OCI-LY1 (cell line): ENCODE results near the gene PRRC2B.
"Not testable (repeated sequence)": the region's sequence is repeated elsewhere in the genome, so short reads cannot be mapped to it uniquely, and the experiment has no call there.

Source experiments
- H2AFZ ChIP-seq: fragments of 200-600 bp; sonication (generic), shearing (Covaris generic); 2 replicates; pipeline ENCODE4 v1.6.0; 2014; ENCODE audit warnings: antibody characterized with exemption, mild to moderate bottlenecking, low read length
- H3F3A ChIP-seq: fragments of 200-600 bp; sonication (generic), shearing (Covaris generic); 2 replicates; pipeline ENCODE4 v1.6.0; 2014; ENCODE audit warnings: mild to moderate bottlenecking, antibody characterized with exemption, low read length, moderate library complexity; ENCODE audit not compliant: insufficient read depth
- H3K27ac ChIP-seq: fragments of 200-600 bp; sonication (generic); 2 replicates; pipeline ENCODE4 v1.5.1; 2014; ENCODE audit warnings: low read length, mixed run types, mild to moderate bottlenecking, low read depth; ENCODE audit not compliant: poor library complexity, severe bottlenecking
- H3K27me3 ChIP-seq: fragments of 200-600 bp; sonication (generic); 2 replicates; pipeline ENCODE4 v1.6.0; 2014; ENCODE audit warnings: antibody characterized with exemption, mild to moderate bottlenecking, low read length, moderate library complexity; ENCODE audit not compliant: insufficient read depth
- H3K36me3 ChIP-seq: fragments of 200-600 bp; sonication (generic); 2 replicates; pipeline ENCODE4 v1.6.1; 2014; ENCODE audit warnings: mild to moderate bottlenecking, antibody characterized with exemption, low read length, moderate library complexity, mixed read lengths; ENCODE audit not compliant: insufficient read depth
- H3K4me1 ChIP-seq: fragments of 200-600 bp; sonication (generic); 2 replicates; pipeline ENCODE4 v1.5.1; 2014; ENCODE audit warnings: mild to moderate bottlenecking, low read length, moderate library complexity; ENCODE audit not compliant: insufficient read depth, severe bottlenecking
- H3K4me2 ChIP-seq: fragments of 200-600 bp; sonication (generic), shearing (Covaris generic); 2 replicates; pipeline ENCODE4 v1.6.1; 2014; ENCODE audit warnings: low read length
- H3K4me3 ChIP-seq: fragments of 200-600 bp; sonication (generic); 2 replicates; pipeline ENCODE4 v1.5.1; 2014; ENCODE audit warnings: low read length, low read depth, mild to moderate bottlenecking, mixed read lengths; ENCODE audit not compliant: poor library complexity, severe bottlenecking
- H3K79me2 ChIP-seq: fragments of 200-600 bp; shearing (Covaris generic); 2 replicates; pipeline ENCODE4 v1.6.1; 2016; ENCODE audit warnings: mixed run types, low read length, mixed read lengths; ENCODE audit not compliant: insufficient read depth
- H3K9ac ChIP-seq: fragments of 200-600 bp; sonication (generic), shearing (Covaris generic); 2 replicates; pipeline ENCODE4 v1.6.1; 2014; ENCODE audit warnings: mild to moderate bottlenecking, low read length, mixed read lengths
- H3K9me2 ChIP-seq: fragments of 200-600 bp; sonication (generic), shearing (Covaris generic); 2 replicates; pipeline ENCODE4 v1.6.1; 2014; ENCODE audit warnings: low read depth, mild to moderate bottlenecking, low read length, mixed read lengths
- H3K9me3 ChIP-seq: fragments of 200-600 bp; shearing (Covaris generic); 2 replicates; pipeline ENCODE4 v1.6.1; 2014; ENCODE audit warnings: low read length, mixed read lengths
- H4K20me1 ChIP-seq: fragments of 200-600 bp; sonication (generic), shearing (Covaris generic); 2 replicates; pipeline ENCODE4 v1.6.0; 2016; ENCODE audit warnings: mild to moderate bottlenecking, low read length; ENCODE audit not compliant: insufficient read depth
- CTCF ChIP-seq: fragments of 200-600 bp; sonication (generic), shearing (Covaris generic); IDR thresholded peaks from 2 replicates; pipeline ENCODE4 v1.5.1; 2017; ENCODE audit warnings: mild to moderate bottlenecking, antibody characterized with exemption, low read length, moderate library complexity, mixed read lengths
- EZH2 ChIP-seq: fragments of 200-600 bp; sonication (generic), shearing (Covaris generic); IDR thresholded peaks from 2 replicates; pipeline ENCODE4 v1.8.0; 2017; ENCODE audit warnings: borderline replicate concordance, mixed run types, mild to moderate bottlenecking, antibody characterized with exemption, low read length, moderate library complexity, mixed read lengths

The PRRC2B gene

GRCh38 chr9:131448818-131449217 lies 54.9 kb downstream of the PRRC2B start:
- Histone ChIP-seq H3K9me2 (no peaks in the 10 kb centered on the region), H3K9ac (no peak overlapping the region), H2AFZ (no peak overlapping the region), H3K27ac (no peak overlapping the region), H3K4me2 (no peak overlapping the region), H4K20me1 (no peaks in the 10 kb centered on the region), H3F3A (no peaks in the 10 kb centered on the region), H3K36me3 (peaks cover 96% of the 10 kb centered on the region), H3K9me3 (no peaks in the 10 kb centered on the region), H3K27me3 (no peaks in the 10 kb centered on the region), H3K4me3 (no peak overlapping the region), H3K79me2 (peaks cover 3% of the 10 kb centered on the region; the same call in 1 of the 2 replicates), H3K4me1 (no peaks in the 10 kb centered on the region)
- TF ChIP-seq CTCF (no peak), EZH2 (no peak)

GRCh38 chr9:131449276-131449675 lies 55.4 kb downstream of the PRRC2B start:
- Histone ChIP-seq H3K4me1 (no peaks in the 10 kb centered on the region), H3K9me2 (no peaks in the 10 kb centered on the region), H2AFZ (no peak overlapping the region), H3K9me3 (no peaks in the 10 kb centered on the region), H3K79me2 (peaks cover 3% of the 10 kb centered on the region; the same call in 1 of the 2 replicates), H3K27ac (no peak overlapping the region), H4K20me1 (no peaks in the 10 kb centered on the region), H3K4me3 (no peak overlapping the region), H3K9ac (no peak overlapping the region), H3F3A (no peaks in the 10 kb centered on the region), H3K27me3 (no peaks in the 10 kb centered on the region), H3K4me2 (no peak overlapping the region), H3K36me3 (peaks cover 96% of the 10 kb centered on the region)
- TF ChIP-seq EZH2 (no peak), CTCF (no peak)

- no peak overlapping the region for H3K27ac ChIP-seq
These were observed 60.1 kb downstream of the PRRC2B start for GRCh38 chr9:131454028-131454427.

GRCh38 chr9:131455655-131456054 lies 61.8 kb downstream of the PRRC2B start:
- H3K9me2 ChIP-seq, H4K20me1 ChIP-seq, H3K9me3 ChIP-seq, H3K79me2 ChIP-seq, H3K4me2 ChIP-seq, H3K4me3 ChIP-seq, H2AFZ ChIP-seq, H3K4me1 ChIP-seq, H3K27ac ChIP-seq, H3K9ac ChIP-seq, H3F3A ChIP-seq, H3K27me3 ChIP-seq: not testable (repeated sequence)
- peaks cover 97% of the 10 kb centered on the region for H3K36me3 ChIP-seq

More at GRCh38 chr9:131454028-131454427, 60.1 kb downstream of the PRRC2B start:
- Histone ChIP-seq H3K9me2 (no peaks in the 10 kb centered on the region), H3K4me1 (no peaks in the 10 kb centered on the region), H3K27me3 (no peaks in the 10 kb centered on the region), H3K36me3 (peaks cover 97% of the 10 kb centered on the region), H3K4me2 (no peak overlapping the region), H3K9me3 (no peaks in the 10 kb centered on the region), H3F3A (no peaks in the 10 kb centered on the region), H2AFZ (no peak overlapping the region), H3K79me2 (peaks cover 3% of the 10 kb centered on the region; the same call in 1 of the 2 replicates), H3K9ac (no peak overlapping the region), H3K4me3 (no peak overlapping the region), H4K20me1 (no peaks in the 10 kb centered on the region)
- no peak for TF ChIP-seq EZH2
